ENCODE data around the gene ATP2A1. TPM values are rescaled to one million over a fixed set of nuclear protein-coding genes. Genes with fewer than 3 reads are reported as not detected.
"Not testable (repeated sequence)": the region's sequence is repeated elsewhere in the genome, so short reads cannot be mapped to it uniquely, and the experiment has no call there.

Gene ATP2A1
- total and polyA plus RNA-seq, 7 donors, result 0.36 to 1.6 (median 0.85) TPM; not detected in 3

DNA sequence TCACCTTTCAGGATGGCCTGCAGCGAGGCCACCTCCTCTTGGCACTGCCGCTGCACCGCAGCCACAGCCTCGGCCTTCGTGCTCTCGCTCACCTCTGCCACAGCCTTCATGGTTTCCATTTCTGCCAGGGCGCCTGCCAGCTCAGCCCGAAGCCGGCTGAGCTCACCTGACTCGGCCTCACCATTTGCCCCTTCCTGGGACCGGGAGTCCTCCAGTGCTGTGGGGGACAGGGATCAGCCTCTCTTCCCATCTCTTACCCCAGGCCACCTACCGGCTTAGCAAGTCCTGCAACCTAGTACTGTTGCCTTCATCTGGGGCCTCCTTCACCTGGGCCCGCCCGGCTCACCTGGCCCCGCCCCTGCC lies 46.1 kb downstream of the ATP2A1 start:
- intact Hi-C loops (cut with DNase I), result loop anchor here (5.0 kb wide), 1 partner anchor 42 kb away; no protein-coding TSS in a partner anchor
- peak in 1 of 4 experiments; percentile 22 for TF ChIP-seq CTCF (IDR thresholded peaks at IDR 0.05)
- peak in 1 of 2 donors; percentile 21 for TF ChIP-seq POLR2A (IDR thresholded peaks at IDR 0.05)
- no peak for TF ChIP-seq POLR2AphosphoS5 (IDR thresholded peaks at IDR 0.05)
- Histone ChIP-seq H3K36me3 (peaks cover 0 to 6% (median 3%) of the 10 kb centered on the region in 4 donors), H3K4me3 (peak overlapping the region; percentile 61 to 95 (median 84)), H3K4me1 (peaks cover 0 to 12% (median 9%) of the 10 kb centered on the region in 4 donors), H3K9me3 (no peaks in the 10 kb centered on the region), H3K27ac (peak overlapping the region; percentile 89 to 98 (median 98)), H3K27me3 (no peaks in the 10 kb centered on the region)
- DNase-seq, result no peak
- 9 to 33% methylated on average over 15 of the region's 15 CpGs for WGBS, 2 donors

DNA sequence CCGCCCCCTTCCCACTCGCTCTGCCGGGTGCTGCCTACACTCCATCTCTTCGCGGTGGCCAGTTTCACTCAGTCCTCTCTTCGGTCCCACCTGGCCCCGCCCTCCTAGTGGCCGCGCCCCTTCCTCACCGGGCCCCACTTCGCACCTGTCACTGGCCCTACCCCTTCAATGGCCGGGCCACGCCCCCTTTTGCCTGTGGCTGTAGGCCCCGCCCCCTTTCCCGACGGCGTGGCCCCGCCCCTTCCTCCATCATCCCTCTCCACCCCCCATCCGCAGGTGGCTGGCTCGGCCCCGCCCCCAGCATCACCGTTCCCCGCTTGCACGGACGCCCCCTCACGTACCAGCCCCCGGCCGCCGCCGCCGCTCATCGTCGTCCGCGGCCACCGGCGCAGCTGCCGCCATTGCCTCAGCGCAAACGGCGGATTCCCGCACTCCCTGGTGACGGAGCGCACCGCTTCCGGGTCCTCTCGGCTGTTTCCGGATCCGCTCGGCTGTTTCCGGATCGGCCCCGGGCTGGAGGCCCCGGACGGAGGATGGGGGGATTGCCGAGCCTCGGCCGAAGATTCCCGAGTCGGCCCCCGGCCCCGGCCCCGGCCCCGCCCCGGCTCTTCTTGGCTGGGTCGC lies 46.6 kb downstream of the ATP2A1 start, which contains the start of gene RABEP2:
RABEP2 (minus strand) TSS at position 477 of the 624 bp plus-strand sequence; CDS start at position 402, 75 bp downstream.
- TF ChIP-seq POLR2AphosphoS5 (IDR thresholded peaks at IDR 0.05) (peak; percentile 75 to 91 (median 82)), POLR2A (IDR thresholded peaks at IDR 0.05) (no peak)
- H3K4me1 ChIP-seq, result peaks cover 0 to 12% (median 9%) of the 10 kb centered on the region in 4 donors
- H3K27me3 ChIP-seq, result no peaks in the 10 kb centered on the region
- H3K4me3 ChIP-seq, result peak within 1 kb of the TSS; percentile 61 to 95 (median 84)
- peak; percentile 95 for DNase-seq
- peak within 1 kb of the TSS; percentile 89 to 98 (median 98) for H3K27ac ChIP-seq
- 1% methylated on average over 66 of the region's 66 CpGs for WGBS, 2 donors
- intact Hi-C loops (cut with DNase I), result loop anchor here (1.0 to 5.0 kb wide), 4 partner anchors 20 to 102 kb away; partner anchors contain the start of gene SH2B1
- H3K9me3 ChIP-seq, result no peaks in the 10 kb centered on the region
- peaks cover 0 to 1% (median 0%) of the 10 kb centered on the region in 4 donors for H3K36me3 ChIP-seq

- TF ChIP-seq POLR2AphosphoS5 (IDR thresholded peaks at IDR 0.05) (peak in 3 of 4 donors; percentile 0 to 53 (median 51)), POLR2A (IDR thresholded peaks at IDR 0.05) (peak; percentile 46 to 50), EP300 (IDR thresholded peaks at IDR 0.05) (no peak)
- no peaks in the 10 kb centered on the region for H3K27me3 ChIP-seq
- DNase-seq, result peak; percentile 87
- intact Hi-C loops (cut with DNase I), result loop anchor here (1.0 to 5.0 kb wide), 3 partner anchors 20 to 102 kb away; partner anchors contain the start of gene SH2B1
- peaks cover 0 to 12% (median 9%) of the 10 kb centered on the region in 4 donors for H3K4me1 ChIP-seq
- H3K36me3 ChIP-seq, result no peaks in the 10 kb centered on the region
- H3K4me3 ChIP-seq, result peak overlapping the region; percentile 61 to 95 (median 84)
- no peaks in the 10 kb centered on the region for H3K9me3 ChIP-seq
- peak overlapping the region; percentile 89 to 98 (median 98) for H3K27ac ChIP-seq
- WGBS, 2 donors, result 1% methylated on average over 48 of the region's 48 CpGs
Measured at GRCh38 chr16:28925386-28926228, 47.3 kb downstream of the ATP2A1 start.

GRCh38 chr16:28926284-28926683 lies 48.0 kb downstream of the ATP2A1 start:
- WGBS, 2 donors, result 38 to 72% methylated on average over 2 of the region's 2 CpGs
- not testable (repeated sequence) for H3K27me3 ChIP-seq, DNase-seq, H3K36me3 ChIP-seq, H3K9me3 ChIP-seq
- intact Hi-C loops (cut with DNase I), result loop anchor here (5.0 kb wide), 1 partner anchor 64 kb away; the partner anchor contains the start of gene SH2B1
- Histone ChIP-seq H3K4me3 (peak overlapping the region in 3 of 4 donors; percentile 61 to 86 (median 83)), H3K27ac (peak overlapping the region; percentile 89 to 98 (median 98)), H3K4me1 (peaks cover 0 to 12% (median 9%) of the 10 kb centered on the region in 4 donors)

- intact Hi-C loops (cut with DNase I), result loop anchor here (5.0 kb wide), 1 partner anchor 66 kb away; the partner anchor contains the start of gene SH2B1
- no peak for TF ChIP-seq POLR2AphosphoS5 (IDR thresholded peaks at IDR 0.05)
- no peak for TF ChIP-seq EP300 (IDR thresholded peaks at IDR 0.05)
- no peak for TF ChIP-seq CTCF (IDR thresholded peaks at IDR 0.05)
- no peak for TF ChIP-seq POLR2A (IDR thresholded peaks at IDR 0.05)
- Histone ChIP-seq H3K4me3 (no peak overlapping the region), H3K4me1 (peaks cover 0 to 12% (median 9%) of the 10 kb centered on the region in 4 donors), H3K36me3 (no peaks in the 10 kb centered on the region), H3K9me3 (no peaks in the 10 kb centered on the region), H3K27ac (no peak overlapping the region), H3K27me3 (no peaks in the 10 kb centered on the region)
- no peak for DNase-seq
- 79 to 93% methylated on average over 1 of the region's 1 CpG for WGBS, 2 donors
Measured at GRCh38 chr16:28927815-28928214, 49.5 kb downstream of the ATP2A1 start.
